Astrocyte of the cerebellum (primary cell): ENCODE measurements around the gene TSPOAP1.

Experiments
- DNase-seq: peaks from one replicate; pipeline ENCODE4 v3.0.0-alpha.2; 2011; ENCODE audit warnings: low read depth
- H3K4me3 ChIP-seq: 2 replicates; pipeline ENCODE4 v1.5.1; 2011; ENCODE audit warnings: mild to moderate bottlenecking, low read depth, low read length, moderate library complexity
- in situ Hi-C: cut with HindIII; loops from 2 replicates; pipeline ENCODE4 v1.10.0; 2017; ENCODE audit warnings: low sequenced_read_pairs
- TF ChIP-seq, protein P1 (sequence below): IDR thresholded peaks from 2 replicates; pipeline ENCODE4 v1.5.1; 2012; ENCODE audit warnings: low read length, low read depth, moderate library complexity, mild to moderate bottlenecking; ENCODE audit errors: missing control alignments

Gene TSPOAP1

DNA sequence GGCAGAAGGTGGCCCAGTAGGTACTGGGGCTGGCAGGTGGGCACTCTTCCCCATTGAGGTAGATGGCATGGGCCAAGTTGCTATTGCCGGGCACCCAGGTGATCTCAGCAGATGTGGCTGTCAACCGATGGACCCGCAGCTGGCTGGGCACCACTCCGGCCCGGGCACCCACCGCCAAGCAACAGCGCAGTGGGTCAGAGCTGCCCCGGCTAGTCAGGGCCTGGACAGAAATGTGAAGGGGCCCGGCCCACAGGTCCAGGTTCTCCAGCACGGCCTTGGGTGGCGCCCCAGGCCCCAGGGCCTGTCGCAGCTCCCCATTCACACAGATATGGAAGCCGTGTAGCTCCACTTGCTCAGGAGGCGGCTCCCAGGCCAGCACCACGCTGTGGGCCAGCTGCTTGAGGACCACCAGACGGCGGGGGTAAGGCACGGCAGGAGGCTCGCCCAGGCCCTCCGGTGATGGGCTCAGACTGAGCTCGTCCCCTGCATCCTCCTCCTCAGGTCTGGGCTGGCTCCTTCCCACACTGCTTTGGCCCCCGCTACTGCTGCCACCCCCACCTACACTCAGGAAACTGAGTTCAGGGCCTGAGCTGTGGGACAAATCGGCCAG, 16.5 kb downstream of the TSPOAP1 start:
- H3K4me3 ChIP-seq = no peak overlapping the region
- no peak for DNase-seq
- in situ Hi-C loops = no loop called here
- TF ChIP-seq, protein P1, sequence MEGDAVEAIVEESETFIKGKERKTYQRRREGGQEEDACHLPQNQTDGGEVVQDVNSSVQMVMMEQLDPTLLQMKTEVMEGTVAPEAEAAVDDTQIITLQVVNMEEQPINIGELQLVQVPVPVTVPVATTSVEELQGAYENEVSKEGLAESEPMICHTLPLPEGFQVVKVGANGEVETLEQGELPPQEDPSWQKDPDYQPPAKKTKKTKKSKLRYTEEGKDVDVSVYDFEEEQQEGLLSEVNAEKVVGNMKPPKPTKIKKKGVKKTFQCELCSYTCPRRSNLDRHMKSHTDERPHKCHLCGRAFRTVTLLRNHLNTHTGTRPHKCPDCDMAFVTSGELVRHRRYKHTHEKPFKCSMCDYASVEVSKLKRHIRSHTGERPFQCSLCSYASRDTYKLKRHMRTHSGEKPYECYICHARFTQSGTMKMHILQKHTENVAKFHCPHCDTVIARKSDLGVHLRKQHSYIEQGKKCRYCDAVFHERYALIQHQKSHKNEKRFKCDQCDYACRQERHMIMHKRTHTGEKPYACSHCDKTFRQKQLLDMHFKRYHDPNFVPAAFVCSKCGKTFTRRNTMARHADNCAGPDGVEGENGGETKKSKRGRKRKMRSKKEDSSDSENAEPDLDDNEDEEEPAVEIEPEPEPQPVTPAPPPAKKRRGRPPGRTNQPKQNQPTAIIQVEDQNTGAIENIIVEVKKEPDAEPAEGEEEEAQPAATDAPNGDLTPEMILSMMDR = no peak

DNA sequence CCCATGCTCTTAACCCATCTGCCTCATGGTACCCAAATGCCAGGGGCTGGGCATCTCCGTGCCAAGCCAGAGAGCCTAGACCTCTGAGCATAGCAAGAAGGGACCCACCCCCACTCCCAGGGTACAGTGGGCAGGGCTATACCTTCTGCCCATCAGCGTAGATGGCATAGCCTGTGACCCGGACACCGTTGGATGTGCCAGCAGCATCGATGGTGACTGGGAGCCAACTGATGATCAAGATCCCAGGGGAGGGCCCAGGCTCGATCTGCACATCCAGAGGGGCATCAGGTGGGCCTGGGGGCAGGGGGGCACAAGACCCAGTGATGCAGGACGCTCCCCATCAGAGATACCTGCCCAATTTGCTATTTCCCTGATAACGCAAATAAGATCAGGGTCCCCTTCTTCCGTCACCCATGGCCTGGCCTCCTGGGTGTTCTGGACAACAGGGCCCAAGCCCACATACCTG, 17.1 kb downstream of the TSPOAP1 start:
- DNase-seq = no peak
- in situ Hi-C loops = no loop called here
- TF ChIP-seq, protein P1 = no peak
- no peak overlapping the region for H3K4me3 ChIP-seq

DNA sequence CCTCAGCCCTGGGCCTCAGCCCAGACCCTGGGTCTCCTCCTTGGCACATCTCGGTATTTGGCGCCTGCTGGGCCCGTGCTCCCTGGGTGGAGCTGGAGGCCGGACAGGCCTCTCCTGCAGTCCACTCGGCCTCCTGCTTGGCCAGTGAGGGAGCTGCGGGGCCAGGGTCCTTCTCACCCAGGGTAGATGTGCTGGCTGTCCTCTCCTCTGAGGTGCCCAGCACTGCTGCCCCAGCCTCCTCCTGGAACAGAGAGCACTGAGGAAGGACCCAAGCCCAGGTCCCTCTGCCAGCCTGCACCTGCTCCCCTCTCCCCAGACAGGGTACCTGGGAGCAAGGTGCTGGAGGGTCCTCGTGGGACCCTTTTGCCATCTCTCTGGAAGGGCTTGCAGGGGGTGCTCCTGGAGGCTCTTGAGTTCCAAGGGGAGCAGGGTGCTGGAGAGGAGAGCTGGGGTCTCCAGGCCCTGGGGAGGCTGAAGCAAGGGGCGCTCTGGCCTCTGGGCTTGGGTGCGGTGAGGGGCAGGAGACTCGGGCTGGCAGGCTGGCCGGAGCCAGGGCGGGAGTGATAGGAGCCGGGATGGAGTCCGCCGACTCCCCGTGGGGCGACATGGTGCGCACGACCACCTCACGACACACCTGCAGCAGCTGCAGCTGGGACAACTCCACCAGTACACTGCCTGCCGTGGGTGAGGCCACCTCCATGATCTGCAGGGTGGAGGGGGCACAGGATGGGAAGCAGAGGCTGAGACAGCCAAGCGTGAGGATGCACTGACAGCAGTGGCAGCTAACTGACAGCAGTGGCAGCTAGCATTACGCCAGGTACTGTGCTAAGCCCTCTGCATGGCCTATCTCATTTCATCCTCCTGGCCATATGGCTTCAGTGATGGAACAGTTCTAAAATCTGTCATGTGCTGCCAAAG, 17.8 kb downstream of the TSPOAP1 start:
- in situ Hi-C loops = no loop called here
- DNase-seq = no peak
- TF ChIP-seq, protein P1 = no peak
- H3K4me3 ChIP-seq = no peak overlapping the region

DNA sequence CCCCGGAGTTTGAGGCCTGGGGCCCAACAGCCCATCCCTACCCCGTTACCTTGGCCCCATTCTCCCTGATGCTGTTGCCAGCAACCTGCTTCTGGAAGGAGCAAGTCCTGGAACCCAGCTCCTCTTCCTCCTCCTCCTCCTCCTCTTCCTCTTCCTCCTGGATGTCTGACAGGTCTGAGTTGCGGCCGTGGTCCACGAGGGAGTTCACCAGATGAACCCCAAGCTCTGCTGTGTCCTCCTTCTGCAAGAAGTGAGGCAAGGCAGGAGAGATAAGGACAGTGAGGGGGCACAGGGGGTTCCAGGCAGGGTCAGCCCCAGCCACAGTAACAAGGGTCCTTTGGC, 18.7 kb downstream of the TSPOAP1 start:
- TF ChIP-seq, protein P1 = no peak
- H3K4me3 ChIP-seq = no peak overlapping the region
- in situ Hi-C loops = no loop called here
- no peak for DNase-seq

DNA sequence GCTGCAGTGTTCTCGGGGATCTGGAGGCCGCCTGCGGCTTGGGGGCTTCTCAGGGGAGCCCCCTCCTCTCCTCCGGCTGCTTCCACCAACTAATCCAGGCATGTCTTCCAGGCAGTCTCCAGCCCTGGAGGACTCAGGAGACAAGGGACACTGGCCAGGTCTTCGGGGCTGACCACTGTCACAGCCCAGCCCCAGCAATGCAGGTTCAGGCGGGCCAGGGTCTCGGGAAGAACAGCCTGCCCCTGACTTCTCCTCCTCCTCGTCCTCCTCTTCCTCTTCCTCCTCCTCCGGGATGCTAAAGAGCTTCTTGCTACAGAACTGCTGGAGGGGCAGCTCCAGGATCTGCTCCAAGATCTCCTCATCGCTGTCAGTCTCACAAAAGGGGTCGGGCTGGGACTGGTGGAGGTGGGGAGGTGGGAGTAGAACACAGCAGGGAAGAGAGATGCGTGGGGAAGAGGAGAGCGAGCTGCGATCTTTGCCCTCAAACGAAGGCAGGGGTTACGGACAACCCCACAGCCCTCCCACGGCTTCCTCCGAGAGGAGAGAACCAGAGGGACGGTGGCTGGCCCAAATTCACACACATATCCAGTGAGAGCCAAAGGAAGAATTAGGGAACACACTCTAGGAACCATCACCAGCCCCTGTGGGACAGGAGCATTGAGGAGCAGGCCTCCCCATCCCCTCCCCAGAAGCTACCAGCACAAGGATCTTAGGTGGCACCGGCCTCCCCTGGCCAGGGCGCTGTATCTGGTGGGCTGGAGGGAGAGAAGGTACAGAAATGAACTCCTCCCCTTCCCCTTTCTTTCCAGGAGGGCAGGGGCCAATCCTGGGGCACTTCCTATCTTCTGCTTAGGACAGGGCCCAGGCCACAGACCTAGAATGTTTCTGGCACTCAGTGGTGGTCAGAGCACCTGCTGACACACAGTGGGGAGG, 19.3 kb downstream of the TSPOAP1 start:
- TF ChIP-seq, protein P1 = no peak
- in situ Hi-C loops = no loop called here
- no peak for DNase-seq
- H3K4me3 ChIP-seq = no peak overlapping the region
